ENCODE measurements around the gene SND1. TPM values are rescaled to one million over a fixed set of nuclear protein-coding genes. Genes with fewer than 3 reads are reported as not detected.

SND1 gene
- total RNA-seq, 5 donors from 2014 or later (not counting 1 experiment from before 2014, with no cell fraction given) = 137 to 187 (median 154) TPM

GRCh38 chr7:128075242-128076095, 423.5 kb downstream of the SND1 start:
- ChIA-PET CTCF (no interaction called here), POLR2A (no interaction called here)
- H3K27me3 ChIP-seq (replicated peaks in 1 of 2; ENCODE audit: control insufficient read depth in 2 of 2, extremely low read depth in 1 of 2, insufficient read depth in 2 of 2, low read length in 1 of 2) = no peaks in the 10 kb centered on the region
- H3K27ac Mint-ChIP-seq = no peak overlapping the region
- peaks cover 0 to 39% of the 10 kb centered on the region in 2 donors for H3K36me3 ChIP-seq (ENCODE audit: control insufficient read depth in 2 of 2, extremely low read depth in 1 of 2, insufficient read depth in 1 of 2, low read length in 1 of 2)
- H3K4me3 ChIP-seq (ENCODE audit: control insufficient read depth in 1 of 2, extremely low read depth in 1 of 2, low read length in 1 of 2) = no peak overlapping the region
- H3K4me3 Mint-ChIP-seq = no peak overlapping the region
- H3K9me3 ChIP-seq = no peaks in the 10 kb centered on the region
- H3K4me1 ChIP-seq (ENCODE audit: control insufficient read depth in 1 of 2, extremely low read depth in 1 of 2, insufficient read depth in 2 of 2, low read length in 2 of 2) = peaks cover 2 to 17% of the 10 kb centered on the region in 2 experiments
- peaks cover 7% of the 10 kb centered on the region for H3K36me3 Mint-ChIP-seq
- DNase-seq (no peak), ATAC-seq (replicated peaks in 1 of 4) (no peak)
- 95% methylated on average over 9 of the region's 12 CpGs for WGBS (ENCODE audit: insufficient coverage)
- H3K9me3 Mint-ChIP-seq = no peaks in the 10 kb centered on the region
- H3K4me1 Mint-ChIP-seq = peaks cover 16 to 17% (median 16%) of the 10 kb centered on the region in 3 donors
- no peaks in the 10 kb centered on the region for H3K27me3 Mint-ChIP-seq
- no peak overlapping the region for H3K27ac ChIP-seq (ENCODE audit: low read length)

GRCh38 chr7:128076196-128076795, 424.3 kb downstream of the SND1 start:
- ChIA-PET POLR2A (no interaction called here), CTCF (no interaction called here)
- H3K4me1 Mint-ChIP-seq = peaks cover 8 to 11% (median 8%) of the 10 kb centered on the region in 3 donors
- H3K27ac Mint-ChIP-seq = no peak overlapping the region
- Histone ChIP-seq H3K27me3 (replicated peaks in 1 of 2; ENCODE audit: control insufficient read depth in 2 of 2, extremely low read depth in 1 of 2, insufficient read depth in 2 of 2, low read length in 1 of 2) (no peaks in the 10 kb centered on the region), H3K27ac (ENCODE audit: low read length) (no peak overlapping the region), H3K4me1 (ENCODE audit: control insufficient read depth in 1 of 2, extremely low read depth in 1 of 2, insufficient read depth in 2 of 2, low read length in 2 of 2) (peaks cover 0 to 17% of the 10 kb centered on the region in 2 experiments), H3K4me3 (ENCODE audit: control insufficient read depth in 1 of 2, extremely low read depth in 1 of 2, low read length in 1 of 2) (no peak overlapping the region), H3K9me3 (no peaks in the 10 kb centered on the region), H3K36me3 (ENCODE audit: control insufficient read depth in 2 of 2, extremely low read depth in 1 of 2, insufficient read depth in 1 of 2, low read length in 1 of 2) (peaks cover 0 to 43% of the 10 kb centered on the region in 2 donors)
- 97% methylated on average over 8 of the region's 8 CpGs for WGBS (ENCODE audit: insufficient coverage)
- H3K4me3 Mint-ChIP-seq = no peak overlapping the region
- no peaks in the 10 kb centered on the region for H3K9me3 Mint-ChIP-seq
- H3K36me3 Mint-ChIP-seq = peaks cover 12% of the 10 kb centered on the region
- ATAC-seq (replicated peaks in 1 of 4) = no peak
- no peak for DNase-seq
- H3K27me3 Mint-ChIP-seq = no peaks in the 10 kb centered on the region

- no peak for ATAC-seq (replicated peaks in 1 of 4)
- no peak for DNase-seq
- no peaks in the 10 kb centered on the region for H3K27me3 ChIP-seq (replicated peaks in 1 of 2; ENCODE audit: control insufficient read depth in 2 of 2, extremely low read depth in 1 of 2, insufficient read depth in 2 of 2, low read length in 1 of 2)
- H3K27me3 Mint-ChIP-seq = no peaks in the 10 kb centered on the region
- H3K27ac ChIP-seq (ENCODE audit: low read length) = no peak overlapping the region
- CTCF ChIA-PET = interaction anchor here in 1 of 2 donors (0.6 kb wide), 1 partner anchor 312 kb away, joined by 3 read pairs; no protein-coding TSS in a partner anchor
- H3K36me3 Mint-ChIP-seq = peaks cover 12% of the 10 kb centered on the region
- no peak overlapping the region for H3K4me3 Mint-ChIP-seq
- peaks cover 0 to 13% of the 10 kb centered on the region in 2 experiments for H3K4me1 ChIP-seq (ENCODE audit: control insufficient read depth in 1 of 2, extremely low read depth in 1 of 2, insufficient read depth in 2 of 2, low read length in 2 of 2)
- no peaks in the 10 kb centered on the region for H3K9me3 Mint-ChIP-seq
- no peak overlapping the region for H3K27ac Mint-ChIP-seq
- H3K4me3 ChIP-seq (ENCODE audit: control insufficient read depth in 1 of 2, extremely low read depth in 1 of 2, low read length in 1 of 2) = no peak overlapping the region
- H3K36me3 ChIP-seq (ENCODE audit: control insufficient read depth in 2 of 2, extremely low read depth in 1 of 2, insufficient read depth in 1 of 2, low read length in 1 of 2) = peaks cover 0 to 48% of the 10 kb centered on the region in 2 donors
- POLR2A ChIA-PET = no interaction called here
- H3K9me3 ChIP-seq = no peaks in the 10 kb centered on the region
- 84% methylated on average over 4 of the region's 7 CpGs for WGBS (ENCODE audit: insufficient coverage)
- peaks cover 3 to 6% (median 4%) of the 10 kb centered on the region in 3 donors for H3K4me1 Mint-ChIP-seq
These were observed 424.8 kb downstream of the SND1 start for GRCh38 chr7:128076796-128077271.

- WGBS (ENCODE audit: insufficient coverage) = 92% methylated on average over 2 of the region's 3 CpGs
- Mint-ChIP-seq H3K4me3 (no peak overlapping the region), H3K4me1 (peaks cover 0 to 5% (median 0%) of the 10 kb centered on the region in 3 donors), H3K9me3 (no peaks in the 10 kb centered on the region), H3K27ac (no peak overlapping the region), H3K36me3 (peaks cover 15% of the 10 kb centered on the region), H3K27me3 (no peaks in the 10 kb centered on the region)
- ChIA-PET CTCF (no interaction called here), POLR2A (interaction anchor here in 1 of 2 donors (0.6 kb wide), 1 partner anchor 966 kb away, joined by 3 read pairs; no protein-coding TSS in a partner anchor)
- ATAC-seq (replicated peaks in 1 of 4) (no peak), DNase-seq (no peak)
- no peaks in the 10 kb centered on the region for H3K9me3 ChIP-seq
- H3K27me3 ChIP-seq (replicated peaks in 1 of 2; ENCODE audit: control insufficient read depth in 2 of 2, extremely low read depth in 1 of 2, insufficient read depth in 2 of 2, low read length in 1 of 2) = no peaks in the 10 kb centered on the region
- H3K27ac ChIP-seq (ENCODE audit: low read length) = no peak overlapping the region
- H3K4me3 ChIP-seq (ENCODE audit: control insufficient read depth in 1 of 2, extremely low read depth in 1 of 2, low read length in 1 of 2) = no peak overlapping the region
- H3K4me1 ChIP-seq (ENCODE audit: control insufficient read depth in 1 of 2, extremely low read depth in 1 of 2, insufficient read depth in 2 of 2, low read length in 2 of 2) = peaks cover 0 to 6% of the 10 kb centered on the region in 2 experiments
- H3K36me3 ChIP-seq (ENCODE audit: control insufficient read depth in 2 of 2, extremely low read depth in 1 of 2, insufficient read depth in 1 of 2, low read length in 1 of 2) = peaks cover 0 to 52% of the 10 kb centered on the region in 2 donors
These were observed 426.3 kb downstream of the SND1 start for GRCh38 chr7:128078309-128078708.

GRCh38 chr7:128080169-128080568, 428.2 kb downstream of the SND1 start:
- peaks cover 0 to 6% of the 10 kb centered on the region in 2 experiments for H3K4me1 ChIP-seq (ENCODE audit: control insufficient read depth in 1 of 2, extremely low read depth in 1 of 2, insufficient read depth in 2 of 2, low read length in 2 of 2)
- H3K9me3 Mint-ChIP-seq = no peaks in the 10 kb centered on the region
- no peaks in the 10 kb centered on the region for H3K9me3 ChIP-seq
- DNase-seq (no peak), ATAC-seq (replicated peaks in 1 of 4) (no peak)
- H3K27ac ChIP-seq (ENCODE audit: low read length) = no peak overlapping the region
- POLR2A ChIA-PET = no interaction called here
- H3K27ac Mint-ChIP-seq = no peak overlapping the region
- no peaks in the 10 kb centered on the region for H3K27me3 Mint-ChIP-seq
- peaks cover 0 to under 1% (median 0%) of the 10 kb centered on the region in 3 donors for H3K4me1 Mint-ChIP-seq
- H3K4me3 ChIP-seq (ENCODE audit: control insufficient read depth in 1 of 2, extremely low read depth in 1 of 2, low read length in 1 of 2) = no peak overlapping the region
- 100% methylated on average over 7 of the region's 7 CpGs for WGBS (ENCODE audit: insufficient coverage)
- CTCF ChIA-PET = no interaction called here
- peaks cover 0 to 50% of the 10 kb centered on the region in 2 donors for H3K36me3 ChIP-seq (ENCODE audit: control insufficient read depth in 2 of 2, extremely low read depth in 1 of 2, insufficient read depth in 1 of 2, low read length in 1 of 2)
- H3K36me3 Mint-ChIP-seq = peaks cover 15% of the 10 kb centered on the region
- H3K27me3 ChIP-seq (replicated peaks in 1 of 2; ENCODE audit: control insufficient read depth in 2 of 2, extremely low read depth in 1 of 2, insufficient read depth in 2 of 2, low read length in 1 of 2) = no peaks in the 10 kb centered on the region
- H3K4me3 Mint-ChIP-seq = no peak overlapping the region

GRCh38 chr7:128081351-128081750, 429.4 kb downstream of the SND1 start:
- POLR2A ChIA-PET = no interaction called here

More at GRCh38 chr7:128081351-128081750, 429.4 kb downstream of the SND1 start:
- CTCF ChIA-PET = interaction anchor here in 1 of 2 donors (0.6 kb wide), 1 partner anchor 371 kb away, joined by 3 read pairs; no protein-coding TSS in a partner anchor
- H3K4me1 Mint-ChIP-seq = no peaks in the 10 kb centered on the region
- Histone ChIP-seq H3K4me3 (ENCODE audit: control insufficient read depth in 1 of 2, extremely low read depth in 1 of 2, low read length in 1 of 2) (no peak overlapping the region), H3K27me3 (replicated peaks in 1 of 2; ENCODE audit: control insufficient read depth in 2 of 2, extremely low read depth in 1 of 2, insufficient read depth in 2 of 2, low read length in 1 of 2) (no peaks in the 10 kb centered on the region), H3K36me3 (ENCODE audit: control insufficient read depth in 2 of 2, extremely low read depth in 1 of 2, insufficient read depth in 1 of 2, low read length in 1 of 2) (peaks cover 4 to 56% of the 10 kb centered on the region in 2 donors), H3K9me3 (no peaks in the 10 kb centered on the region), H3K27ac (ENCODE audit: low read length) (no peak overlapping the region), H3K4me1 (ENCODE audit: control insufficient read depth in 1 of 2, extremely low read depth in 1 of 2, insufficient read depth in 2 of 2, low read length in 2 of 2) (no peaks in the 10 kb centered on the region)
- peaks cover 19% of the 10 kb centered on the region for H3K36me3 Mint-ChIP-seq
- 99% methylated on average over 8 of the region's 11 CpGs for WGBS (ENCODE audit: insufficient coverage)
- H3K27ac Mint-ChIP-seq = no peak overlapping the region
- ATAC-seq (replicated peaks in 1 of 4) (no peak), DNase-seq (no peak)
- H3K27me3 Mint-ChIP-seq = no peaks in the 10 kb centered on the region
- H3K4me3 Mint-ChIP-seq = no peak overlapping the region
- no peaks in the 10 kb centered on the region for H3K9me3 Mint-ChIP-seq

All from T-cell (primary cell).